ENCODE measurements around the gene DOCK1.

DOCK1 gene

DNA sequence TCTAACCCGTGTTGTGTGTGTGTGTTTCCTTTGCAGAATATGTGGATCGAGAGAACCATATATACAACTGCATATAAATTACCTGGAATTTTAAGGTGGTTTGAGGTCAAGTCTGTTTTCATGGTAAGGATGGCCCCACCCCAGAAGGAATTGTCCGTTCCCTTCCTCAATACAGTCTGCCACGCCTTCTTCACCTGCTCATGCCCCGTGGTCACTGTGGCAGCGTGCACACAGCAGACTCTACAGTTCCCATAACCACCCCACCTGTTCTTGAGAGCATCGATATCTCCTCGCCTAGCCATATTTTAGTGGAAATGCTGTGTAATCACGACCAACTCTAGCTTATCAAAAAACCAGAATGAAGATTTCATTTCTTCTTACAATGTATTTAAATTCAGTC, 509.9 kb downstream of the DOCK1 start:
- DNase-seq, result no peak

DNA sequence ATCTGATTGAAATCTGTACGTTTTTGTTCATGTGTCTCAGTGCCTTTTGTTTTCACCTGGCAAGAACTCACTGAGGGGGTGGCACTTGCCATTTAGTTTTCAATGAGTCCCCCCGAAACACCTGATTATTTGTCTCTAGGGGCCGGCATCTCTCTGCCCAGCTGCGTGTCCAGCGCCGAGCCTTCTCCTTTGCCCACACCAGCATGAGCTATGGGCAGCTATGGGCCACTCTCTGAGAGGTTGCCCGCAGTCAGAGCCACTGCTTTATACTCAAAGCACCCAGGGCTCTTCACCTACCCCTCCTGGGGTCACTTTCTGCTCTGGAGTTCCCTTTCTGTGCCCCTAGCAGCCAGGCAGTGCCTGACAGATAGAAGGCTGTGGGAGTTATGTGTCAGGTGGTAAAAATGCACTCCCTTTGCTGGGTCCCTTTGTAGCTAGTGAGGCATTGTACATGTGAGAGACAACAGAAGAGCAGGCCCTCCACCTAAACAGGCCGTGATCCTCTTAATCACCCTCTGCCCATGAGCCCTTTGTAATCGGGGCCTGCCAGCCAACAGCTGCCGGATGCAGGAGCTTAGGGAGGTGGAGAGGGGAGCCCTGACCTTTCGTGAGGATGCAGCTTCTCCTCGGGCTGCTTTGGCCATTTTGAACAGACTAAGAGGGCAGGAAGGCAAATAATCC, 510.8 kb downstream of the DOCK1 start:
- no peak for DNase-seq

DNA sequence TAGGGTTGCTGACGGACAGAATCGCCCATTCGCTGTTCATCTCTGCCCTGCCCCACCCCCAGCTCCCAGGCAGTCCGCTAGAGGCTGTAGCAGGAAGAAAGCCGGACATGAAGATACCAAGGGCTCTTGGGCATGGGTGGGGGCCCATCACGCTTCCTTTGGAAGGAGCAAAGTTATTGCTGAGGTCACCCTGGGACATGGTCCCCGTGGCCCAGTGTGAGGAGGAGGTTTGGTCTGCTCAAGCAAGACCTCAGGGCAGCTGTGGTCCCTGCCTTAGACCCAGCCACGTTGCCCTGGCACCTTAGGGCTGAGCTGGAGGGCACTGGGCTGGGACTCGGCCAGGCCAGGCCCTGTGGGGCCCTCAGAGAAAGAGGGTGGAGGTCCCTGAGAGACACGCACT, 511.8 kb downstream of the DOCK1 start:
- no peak for DNase-seq

GRCh38 chr10:127417686-127418401, 512.6 kb downstream of the DOCK1 start:
- no peak for DNase-seq

DNA sequence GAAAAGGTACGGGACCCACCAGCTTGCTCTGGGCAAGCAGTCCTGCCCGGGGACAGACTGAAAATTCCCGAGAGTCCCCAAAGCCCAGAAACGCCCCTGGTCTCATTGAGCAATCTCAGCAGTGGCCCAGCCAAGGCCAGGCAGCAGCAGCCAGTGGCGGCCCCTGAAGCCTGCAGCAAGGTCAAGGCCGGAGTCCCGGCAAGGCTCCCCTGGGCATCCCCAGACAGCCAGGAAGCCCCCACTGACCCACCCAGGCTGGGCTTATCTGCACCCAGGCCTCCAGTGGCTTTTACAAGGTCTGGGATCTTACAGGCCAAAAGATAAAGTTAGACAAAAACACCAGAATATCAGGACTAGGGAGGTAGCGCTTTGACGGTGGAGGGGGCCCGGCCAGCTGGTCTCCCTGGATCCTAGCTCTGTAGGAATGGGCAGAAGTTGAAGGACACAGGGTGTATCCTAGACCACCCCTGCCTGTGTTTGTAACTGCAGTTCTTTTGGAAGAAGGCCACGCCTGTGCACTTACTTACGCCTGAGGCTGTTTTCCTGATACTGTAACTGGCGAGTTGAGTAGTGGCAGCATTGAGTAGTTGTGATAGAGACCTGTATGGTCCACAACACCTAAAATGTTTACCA, 513.4 kb downstream of the DOCK1 start:
- no peak for DNase-seq

GRCh38 chr10:127420138-127420684, 515.0 kb downstream of the DOCK1 start:
- DNase-seq, result no peak

DNA sequence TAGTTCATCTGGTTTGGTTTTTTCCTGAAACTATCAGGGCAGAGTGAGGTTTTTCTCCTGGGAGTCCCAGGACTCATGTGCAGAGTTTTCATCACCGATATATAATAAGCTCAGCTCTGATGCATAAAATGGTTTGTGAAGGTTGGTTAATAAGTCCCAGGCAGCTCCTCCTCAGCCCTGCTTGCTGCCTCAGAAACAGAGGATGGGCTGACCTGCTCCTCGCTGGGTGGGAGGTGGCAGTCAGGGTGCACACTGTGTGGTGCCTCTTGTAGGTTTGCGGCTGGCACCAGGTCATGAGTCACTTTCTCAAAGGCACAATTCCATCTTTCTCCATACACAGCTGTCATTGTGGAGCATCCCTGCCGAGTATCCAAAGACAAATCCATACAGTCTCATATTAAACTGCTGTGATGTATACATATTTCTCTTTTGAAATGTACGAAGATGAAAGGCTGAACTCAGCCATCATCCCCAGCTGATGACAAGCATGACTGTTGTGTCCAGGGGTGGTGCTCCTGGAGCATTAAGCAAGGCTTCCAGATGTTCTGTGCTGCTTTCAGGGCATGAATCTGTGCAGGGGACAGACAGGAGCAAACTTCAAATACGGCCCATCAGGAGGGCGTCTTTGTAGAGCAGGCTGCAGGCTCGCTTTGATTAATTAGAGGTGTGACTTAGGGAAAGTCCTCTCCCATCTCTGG, 518.1 kb downstream of the DOCK1 start:
- no peak for DNase-seq

DNA sequence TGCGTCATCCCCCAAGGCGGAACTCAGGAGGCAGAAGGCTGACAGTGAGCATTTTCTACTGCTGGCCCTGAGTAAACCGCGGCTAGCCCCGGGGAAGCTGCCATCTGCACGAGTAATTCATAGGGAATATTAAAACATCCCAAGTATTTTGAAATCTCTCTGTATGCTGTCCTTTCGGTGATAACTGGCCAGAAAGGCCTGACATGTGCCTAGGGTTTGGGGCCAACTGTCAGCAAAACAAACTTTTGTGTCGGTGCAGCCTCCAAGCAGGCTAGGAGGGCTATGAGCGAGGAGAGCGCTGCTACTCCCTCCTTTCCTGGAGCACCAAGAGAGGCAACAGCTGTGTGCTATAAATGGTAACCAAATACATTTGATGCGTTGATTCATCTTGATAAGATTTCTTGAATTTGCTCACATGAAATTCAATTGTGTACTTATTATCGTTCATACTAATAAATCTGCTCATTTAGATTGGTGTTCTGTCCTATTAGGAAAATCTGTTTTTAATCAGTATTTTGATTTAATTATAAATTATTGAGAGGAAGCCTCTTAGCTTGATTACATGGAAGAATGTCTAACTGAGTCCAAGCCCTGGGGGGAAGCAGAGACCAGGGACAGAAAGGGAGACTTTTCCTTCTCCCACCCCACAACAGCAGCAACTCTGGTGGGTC, 519.5 kb downstream of the DOCK1 start:
- no peak for DNase-seq

DNA sequence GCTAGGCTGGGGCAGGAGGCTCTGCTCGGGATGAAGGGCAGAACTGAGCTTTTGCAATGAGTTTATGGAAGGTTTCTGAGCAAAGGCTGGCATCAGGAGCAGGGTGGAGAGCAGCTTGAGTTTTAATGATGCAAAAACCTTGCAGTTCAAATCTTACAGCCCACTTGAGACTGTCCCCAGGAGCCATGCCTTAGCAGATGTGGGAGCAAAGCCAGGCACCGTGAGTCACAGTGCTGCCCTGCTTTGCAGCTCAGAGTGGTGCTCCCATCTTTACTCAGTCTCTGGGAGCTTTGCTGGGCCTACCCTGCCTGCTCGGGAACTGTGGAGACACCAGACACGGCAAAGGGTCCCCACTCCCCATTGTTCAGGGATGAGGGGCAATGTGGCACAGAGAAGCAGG, 521.5 kb downstream of the DOCK1 start:
- DNase-seq, result no peak

DNA sequence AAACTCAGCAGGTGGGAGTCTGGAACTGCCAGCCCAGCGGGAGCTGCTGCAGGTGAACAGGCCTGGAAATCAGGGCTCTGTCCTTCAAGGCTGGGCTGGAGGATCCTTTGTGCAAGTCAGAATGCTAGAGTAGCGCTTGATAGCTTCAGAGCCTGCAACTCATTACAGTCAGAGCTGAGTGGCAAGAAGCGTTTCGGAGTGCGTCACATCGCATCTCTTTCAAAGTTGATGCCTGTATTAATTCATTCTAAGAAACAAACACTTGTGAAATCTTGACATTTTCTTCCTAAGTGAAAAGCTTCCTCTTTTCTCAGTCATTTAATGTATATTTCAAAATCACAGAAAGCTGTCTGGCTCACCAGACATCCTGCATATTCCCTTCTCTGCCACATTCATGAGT, 522.7 kb downstream of the DOCK1 start:
- DNase-seq, result no peak

- no peak for DNase-seq
These were observed 523.3 kb downstream of the DOCK1 start for GRCh38 chr10:127428385-127428980.

GRCh38 chr10:127429601-127430312, 524.5 kb downstream of the DOCK1 start:
- no peak for DNase-seq

- no peak for DNase-seq
These were observed 526.3 kb downstream of the DOCK1 start for GRCh38 chr10:127431525-127431924.

DNA sequence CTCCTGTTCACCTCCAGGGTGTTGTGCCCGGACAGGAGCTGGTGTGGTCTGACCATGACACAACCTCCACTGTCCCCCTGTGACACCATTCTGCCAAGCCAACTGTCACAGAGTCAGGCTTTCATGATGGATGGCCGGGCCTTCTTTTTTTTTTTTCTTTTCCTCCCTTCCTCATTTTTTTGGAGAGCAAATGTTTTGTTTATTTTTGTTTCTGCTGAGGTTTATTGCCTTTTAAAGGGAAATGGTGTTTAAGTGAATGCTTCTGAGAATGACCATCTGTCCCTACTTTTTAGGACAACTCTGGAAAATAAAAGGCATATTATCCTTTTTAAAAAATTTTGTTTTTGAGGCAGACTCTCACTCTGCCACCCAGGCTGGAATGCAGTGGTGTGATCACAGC, 528.8 kb downstream of the DOCK1 start:
- no peak for DNase-seq

- no peak for DNase-seq
These were observed 530.0 kb downstream of the DOCK1 start for GRCh38 chr10:127435246-127435645.

- DNase-seq, result no peak
These were observed 535.1 kb downstream of the DOCK1 start for GRCh38 chr10:127440371-127440770.

- DNase-seq, result no peak
These were observed 536.4 kb downstream of the DOCK1 start for GRCh38 chr10:127441350-127442219.

DNA sequence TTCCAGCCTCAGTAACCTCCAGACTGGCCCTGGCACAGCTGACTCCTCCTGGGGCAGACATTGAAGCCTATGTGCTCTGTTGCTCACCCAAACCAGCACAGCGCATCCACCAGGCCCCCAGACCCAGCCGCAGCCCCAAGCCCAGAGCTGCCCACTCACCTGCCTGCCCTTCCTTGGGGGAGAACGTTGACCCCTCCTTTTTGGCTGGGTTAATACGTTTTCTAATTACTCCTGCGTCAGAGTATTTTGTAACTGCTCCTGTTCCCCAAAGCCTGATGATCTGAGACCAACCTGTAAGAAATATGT, 536.9 kb downstream of the DOCK1 start:
- no peak for DNase-seq

DNA sequence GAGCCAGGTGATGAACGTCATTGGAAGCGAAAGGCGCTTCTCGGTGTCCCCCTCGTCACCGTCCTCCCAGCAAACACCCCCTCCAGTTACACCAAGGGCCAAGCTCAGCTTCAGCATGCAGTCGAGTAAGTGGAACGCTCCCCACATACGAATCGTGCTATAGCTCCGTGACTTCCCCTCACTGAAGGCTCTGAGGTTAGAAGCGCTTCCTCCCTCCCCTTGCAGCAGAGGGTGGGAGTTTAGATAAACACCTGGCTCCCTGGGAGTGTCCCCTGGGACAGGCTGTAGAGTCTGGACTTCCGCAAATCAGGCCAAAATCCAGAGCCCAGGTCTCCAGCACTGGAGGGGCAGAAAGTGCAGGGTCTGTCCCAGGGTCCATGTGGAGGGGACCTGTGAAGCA, 538.9 kb downstream of the DOCK1 start:
- no peak for DNase-seq

GRCh38 chr10:127447197-127447596, 542.0 kb downstream of the DOCK1 start:
- no peak for DNase-seq

- no peak for DNase-seq
These were observed 544.3 kb downstream of the DOCK1 start for GRCh38 chr10:127449490-127449889.

All from activated CD4-positive, alpha-beta T cell treated with anti-CD3 and anti-CD28 coated beads, Interleukin-2, amount 50 U/mL, for 4 hours (primary cell).